Panc1 (cell line): ENCODE measurements around the gene IAPP.

Experiments used
- CTCF ChIP-seq: fragments of 450-650 bp; IDR thresholded peaks from 2 replicates; pipeline ENCODE4 v1.5.1; 2017; ENCODE audit warnings: mild to moderate bottlenecking
- POLR2AphosphoS5 ChIP-seq: IDR thresholded peaks from 2 replicates; pipeline ENCODE4 v1.6.1; 2012; ENCODE audit warnings: mild to moderate bottlenecking, low read depth, low read length, moderate library complexity

DNA sequence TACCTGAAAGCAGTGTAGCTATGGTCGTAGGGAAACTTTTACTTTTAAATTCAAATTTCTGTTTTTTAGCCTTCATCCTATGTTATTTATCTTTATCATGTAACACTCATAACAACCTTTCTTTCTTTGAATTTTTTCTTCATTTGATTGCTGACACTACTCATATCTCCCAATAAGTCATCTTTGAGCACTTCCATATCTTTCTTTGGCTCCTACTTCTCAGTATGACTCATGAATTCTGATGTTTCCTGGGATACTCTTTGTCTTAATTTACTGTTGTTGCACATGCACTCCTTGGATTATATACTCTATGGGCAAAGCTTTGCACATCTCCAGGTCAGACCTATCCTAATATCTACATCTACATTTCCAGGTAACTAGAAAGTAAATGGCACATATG is 18.1 kb upstream of the IAPP start:
- TF ChIP-seq CTCF (no peak), POLR2AphosphoS5 (no peak)
